ENCODE measurements around the gene PCID2.

Gene PCID2

GRCh38 chr13:113220141-113220598 is 11.7 kb upstream of the PCID2 start:
- H3K4me1 ChIP-seq (ENCODE audit: control insufficient read depth, insufficient read depth, low read length, poor library complexity, severe bottlenecking) = peaks cover 1% of the 10 kb centered on the region
- no peak overlapping the region for H3K4me3 ChIP-seq (ENCODE audit: insufficient read depth, low read depth, low read length, poor library complexity, severe bottlenecking)
- no peaks in the 10 kb centered on the region for H3K27me3 ChIP-seq (replicated peaks; ENCODE audit: control insufficient read depth, insufficient read depth, low read length, poor library complexity, severe bottlenecking)
- no peak overlapping the region for H3K27ac ChIP-seq (ENCODE audit: insufficient read depth, low read length, poor library complexity, severe bottlenecking)
- no peaks in the 10 kb centered on the region for H3K9me3 ChIP-seq (ENCODE audit: control insufficient read depth, low read length)
- peaks cover 25% of the 10 kb centered on the region for H3K36me3 ChIP-seq (ENCODE audit: control insufficient read depth, insufficient read depth, low read length)
- DNase-seq = no peak

GRCh38 chr13:113219256-113219940 is 10.9 kb upstream of the PCID2 start:
- Histone ChIP-seq H3K27me3 (replicated peaks; ENCODE audit: control insufficient read depth, insufficient read depth, low read length, poor library complexity, severe bottlenecking) (no peaks in the 10 kb centered on the region), H3K9me3 (ENCODE audit: control insufficient read depth, low read length) (no peaks in the 10 kb centered on the region), H3K36me3 (ENCODE audit: control insufficient read depth, insufficient read depth, low read length) (peaks cover 17% of the 10 kb centered on the region), H3K27ac (ENCODE audit: insufficient read depth, low read length, poor library complexity, severe bottlenecking) (no peak overlapping the region), H3K4me3 (ENCODE audit: insufficient read depth, low read depth, low read length, poor library complexity, severe bottlenecking) (no peak overlapping the region), H3K4me1 (ENCODE audit: control insufficient read depth, insufficient read depth, low read length, poor library complexity, severe bottlenecking) (peaks cover 9% of the 10 kb centered on the region)
- no peak for DNase-seq

GRCh38 chr13:113218586-113218985 is 10.1 kb upstream of the PCID2 start:
- no peak for DNase-seq
- no peaks in the 10 kb centered on the region for H3K27me3 ChIP-seq (replicated peaks; ENCODE audit: control insufficient read depth, insufficient read depth, low read length, poor library complexity, severe bottlenecking)
- H3K4me1 ChIP-seq (ENCODE audit: control insufficient read depth, insufficient read depth, low read length, poor library complexity, severe bottlenecking) = peaks cover 13% of the 10 kb centered on the region
- H3K36me3 ChIP-seq (ENCODE audit: control insufficient read depth, insufficient read depth, low read length) = peaks cover 16% of the 10 kb centered on the region
- no peak overlapping the region for H3K27ac ChIP-seq (ENCODE audit: insufficient read depth, low read length, poor library complexity, severe bottlenecking)
- H3K9me3 ChIP-seq (ENCODE audit: control insufficient read depth, low read length) = no peaks in the 10 kb centered on the region
- no peak overlapping the region for H3K4me3 ChIP-seq (ENCODE audit: insufficient read depth, low read depth, low read length, poor library complexity, severe bottlenecking)

DNA sequence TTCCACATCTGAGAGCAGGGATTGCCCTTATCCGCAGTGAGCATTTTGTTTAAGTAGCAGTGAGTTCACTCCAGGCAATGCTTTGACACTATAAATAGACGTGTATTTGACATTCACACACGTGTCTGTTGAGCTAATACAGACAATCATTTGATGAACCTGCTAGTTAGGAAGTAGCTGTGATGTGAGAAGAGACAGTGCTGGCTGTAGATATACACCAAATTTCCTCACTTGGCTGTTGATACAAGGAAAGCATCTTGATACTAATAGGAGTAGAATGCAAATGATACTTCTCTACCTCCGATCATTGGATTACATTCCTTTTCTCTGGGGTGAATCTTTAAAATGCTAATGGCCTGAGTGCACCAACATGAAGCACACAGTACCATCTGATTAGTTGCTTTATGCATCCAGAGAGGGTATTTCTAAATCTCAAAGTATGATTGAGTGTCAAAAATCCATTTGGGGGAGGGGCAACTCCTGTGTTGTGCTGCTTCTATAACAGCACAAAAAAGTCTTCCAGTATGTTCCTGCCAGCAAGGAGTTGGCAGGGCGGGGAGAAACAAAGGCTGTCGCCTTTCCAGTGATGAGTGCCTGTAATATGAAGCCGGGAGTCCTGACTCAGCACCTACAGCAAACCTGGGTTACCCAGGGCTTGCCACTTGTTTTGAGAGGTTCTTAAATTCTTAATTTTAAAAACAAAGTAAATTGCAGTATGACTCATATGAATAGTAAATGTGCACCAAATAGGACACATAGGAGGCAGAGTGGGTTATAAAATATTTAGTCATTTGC is 8.0 kb upstream of the PCID2 start:
- Histone ChIP-seq H3K27me3 (replicated peaks; ENCODE audit: control insufficient read depth, insufficient read depth, low read length, poor library complexity, severe bottlenecking) (no peaks in the 10 kb centered on the region), H3K4me1 (ENCODE audit: control insufficient read depth, insufficient read depth, low read length, poor library complexity, severe bottlenecking) (peaks cover 13% of the 10 kb centered on the region), H3K9me3 (ENCODE audit: control insufficient read depth, low read length) (no peaks in the 10 kb centered on the region), H3K36me3 (ENCODE audit: control insufficient read depth, insufficient read depth, low read length) (peaks cover 16% of the 10 kb centered on the region), H3K27ac (ENCODE audit: insufficient read depth, low read length, poor library complexity, severe bottlenecking) (no peak overlapping the region), H3K4me3 (ENCODE audit: insufficient read depth, low read depth, low read length, poor library complexity, severe bottlenecking) (no peak overlapping the region)
- no peak for DNase-seq

GRCh38 chr13:113211774-113212173 is 3.3 kb upstream of the PCID2 start:
- Histone ChIP-seq H3K4me1 (ENCODE audit: control insufficient read depth, insufficient read depth, low read length, poor library complexity, severe bottlenecking) (peaks cover 29% of the 10 kb centered on the region), H3K36me3 (ENCODE audit: control insufficient read depth, insufficient read depth, low read length) (peaks cover 3% of the 10 kb centered on the region), H3K27me3 (replicated peaks; ENCODE audit: control insufficient read depth, insufficient read depth, low read length, poor library complexity, severe bottlenecking) (no peaks in the 10 kb centered on the region), H3K9me3 (ENCODE audit: control insufficient read depth, low read length) (no peaks in the 10 kb centered on the region), H3K4me3 (ENCODE audit: insufficient read depth, low read depth, low read length, poor library complexity, severe bottlenecking) (no peak overlapping the region), H3K27ac (ENCODE audit: insufficient read depth, low read length, poor library complexity, severe bottlenecking) (no peak overlapping the region)
- DNase-seq = no peak

- H3K4me1 ChIP-seq (ENCODE audit: control insufficient read depth, insufficient read depth, low read length, poor library complexity, severe bottlenecking) = peaks cover 29% of the 10 kb centered on the region
- no peak overlapping the region for H3K4me3 ChIP-seq (ENCODE audit: insufficient read depth, low read depth, low read length, poor library complexity, severe bottlenecking)
- peaks cover 3% of the 10 kb centered on the region for H3K36me3 ChIP-seq (ENCODE audit: control insufficient read depth, insufficient read depth, low read length)
- H3K27me3 ChIP-seq (replicated peaks; ENCODE audit: control insufficient read depth, insufficient read depth, low read length, poor library complexity, severe bottlenecking) = no peaks in the 10 kb centered on the region
- H3K9me3 ChIP-seq (ENCODE audit: control insufficient read depth, low read length) = no peaks in the 10 kb centered on the region
- H3K27ac ChIP-seq (ENCODE audit: insufficient read depth, low read length, poor library complexity, severe bottlenecking) = no peak overlapping the region
- no peak for DNase-seq
Measured at GRCh38 chr13:113210833-113211232, 2.4 kb upstream of the PCID2 start.

DNA sequence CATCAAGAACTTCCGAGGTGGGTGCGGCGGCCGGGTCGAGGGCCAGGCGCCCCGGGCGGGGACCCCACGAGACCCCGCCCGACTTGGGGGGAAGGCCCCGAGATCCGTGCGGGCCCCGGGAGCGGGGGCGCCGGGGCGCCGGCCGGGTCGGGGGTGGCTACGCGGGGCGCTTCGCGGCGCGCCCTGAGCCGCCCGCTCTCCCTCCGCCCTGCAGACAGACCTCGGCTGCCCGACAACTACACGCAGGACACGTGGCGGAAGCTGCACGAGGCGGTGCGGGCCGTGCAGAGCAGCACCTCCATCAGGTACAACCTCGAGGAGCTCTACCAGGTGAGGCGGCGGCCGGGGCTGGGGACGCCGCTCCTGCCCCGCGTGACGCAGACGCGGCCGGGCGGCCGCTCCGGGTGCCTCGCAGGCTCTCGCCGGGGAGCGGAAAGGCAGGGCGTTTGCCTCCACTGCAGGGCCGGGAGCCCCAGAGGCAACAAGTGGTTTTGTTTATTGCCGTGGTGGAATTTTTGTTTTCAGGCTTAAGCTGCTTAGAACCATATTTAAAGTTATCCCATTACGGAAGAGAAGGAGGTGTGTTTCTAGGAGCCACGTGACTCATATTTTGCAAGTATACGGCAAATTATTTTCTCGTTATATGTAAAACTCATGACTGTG is 1.4 kb upstream of the PCID2 start:
- peaks cover 7% of the 10 kb centered on the region for H3K36me3 ChIP-seq (ENCODE audit: control insufficient read depth, insufficient read depth, low read length)
- H3K4me3 ChIP-seq (ENCODE audit: insufficient read depth, low read depth, low read length, poor library complexity, severe bottlenecking) = peak overlapping the region; percentile 52
- H3K4me1 ChIP-seq (ENCODE audit: control insufficient read depth, insufficient read depth, low read length, poor library complexity, severe bottlenecking) = peaks cover 25% of the 10 kb centered on the region
- peak; percentile 73 to 78 (median 78) for DNase-seq
- no peaks in the 10 kb centered on the region for H3K27me3 ChIP-seq (replicated peaks; ENCODE audit: control insufficient read depth, insufficient read depth, low read length, poor library complexity, severe bottlenecking)
- H3K27ac ChIP-seq (ENCODE audit: insufficient read depth, low read length, poor library complexity, severe bottlenecking) = peak overlapping the region; percentile 93
- H3K9me3 ChIP-seq (ENCODE audit: control insufficient read depth, low read length) = no peaks in the 10 kb centered on the region

GRCh38 chr13:113209336-113209758 is 878 bp upstream of the PCID2 start, which contains the start of gene CUL4A:
Gene CUL4A, plus strand, starts transcription at chr13:113209613. Its CDS starts 15 bp downstream, at chr13:113209628.
- H3K9me3 ChIP-seq (ENCODE audit: control insufficient read depth, low read length) = no peaks in the 10 kb centered on the region
- H3K36me3 ChIP-seq (ENCODE audit: control insufficient read depth, insufficient read depth, low read length) = peaks cover 7% of the 10 kb centered on the region
- peaks cover 20% of the 10 kb centered on the region for H3K4me1 ChIP-seq (ENCODE audit: control insufficient read depth, insufficient read depth, low read length, poor library complexity, severe bottlenecking)
- H3K4me3 ChIP-seq (ENCODE audit: insufficient read depth, low read depth, low read length, poor library complexity, severe bottlenecking) = peak within 1 kb of the TSS; percentile 91
- H3K27ac ChIP-seq (ENCODE audit: insufficient read depth, low read length, poor library complexity, severe bottlenecking) = peak within 1 kb of the TSS; percentile 93
- no peaks in the 10 kb centered on the region for H3K27me3 ChIP-seq (replicated peaks; ENCODE audit: control insufficient read depth, insufficient read depth, low read length, poor library complexity, severe bottlenecking)
- peak; percentile 54 to 60 (median 55) for DNase-seq

GRCh38 chr13:113207890-113208420 is 514 bp downstream of the PCID2 start:
- DNase-seq = no peak
- H3K27me3 ChIP-seq (replicated peaks; ENCODE audit: control insufficient read depth, insufficient read depth, low read length, poor library complexity, severe bottlenecking) = no peaks in the 10 kb centered on the region
- peak overlapping the region; percentile 91 for H3K4me3 ChIP-seq (ENCODE audit: insufficient read depth, low read depth, low read length, poor library complexity, severe bottlenecking)
- peaks cover 26% of the 10 kb centered on the region for H3K4me1 ChIP-seq (ENCODE audit: control insufficient read depth, insufficient read depth, low read length, poor library complexity, severe bottlenecking)
- H3K36me3 ChIP-seq (ENCODE audit: control insufficient read depth, insufficient read depth, low read length) = peaks cover 4% of the 10 kb centered on the region
- peak overlapping the region; percentile 93 for H3K27ac ChIP-seq (ENCODE audit: insufficient read depth, low read length, poor library complexity, severe bottlenecking)
- H3K9me3 ChIP-seq (ENCODE audit: control insufficient read depth, low read length) = no peaks in the 10 kb centered on the region
